H54 (cell line): ENCODE measurements around the gene TMEM47.

Source experiments
- DNase-seq: peaks from one replicate; pipeline ENCODE4 v3.0.0; 2011; ENCODE audit warnings: low spot score, mixed read lengths; ENCODE audit not compliant: insufficient read length
- FAIRE-seq: peaks from 3 replicates; lab custom pipeline; 2011; peaks lifted over from hg19 to GRCh38; lab: Jason Lieb, UNC
- POLR2A ChIP-seq: IDR thresholded peaks from 2 replicates; pipeline ENCODE4 v1.6.1; 2011; ENCODE audit warnings: low read depth, mild to moderate bottlenecking, low read length

Gene TMEM47

GRCh38 chrX:34656842-34657725, at the start of gene TMEM47:
TSS of gene TMEM47 (minus strand) at chrX:34657285. CDS start at chrX:34657029, 256 bp downstream.
- FAIRE-seq = no peak

GRCh38 chrX:34687095-34687494, 30.0 kb upstream of the TMEM47 start:
- FAIRE-seq = no peak
- DNase-seq = no peak
- no peak for TF ChIP-seq POLR2A

More at GRCh38 chrX:34656842-34657725, at the start of gene TMEM47:
- no peak for TF ChIP-seq POLR2A
- DNase-seq = peak; percentile 17

GRCh38 chrX:34659575-34659974, 2.5 kb upstream of the TMEM47 start:
- DNase-seq (no peak), FAIRE-seq (no peak)
- no peak for TF ChIP-seq POLR2A

- FAIRE-seq (no peak), DNase-seq (no peak)
These were observed 1.2 kb upstream of the TMEM47 start for GRCh38 chrX:34658326-34658725.

GRCh38 chrX:34657726-34658070, 613 bp upstream of the TMEM47 start:
- DNase-seq (no peak), FAIRE-seq (no peak)
- no peak for TF ChIP-seq POLR2A

More at GRCh38 chrX:34658326-34658725, 1.2 kb upstream of the TMEM47 start:
- TF ChIP-seq POLR2A = no peak

- DNase-seq (no peak), FAIRE-seq (no peak)
- no peak for TF ChIP-seq POLR2A
These were observed 631 bp downstream of the TMEM47 start for GRCh38 chrX:34656467-34656841.

- FAIRE-seq = no peak
- no peak for DNase-seq
- no peak for TF ChIP-seq POLR2A
These were observed 1.3 kb downstream of the TMEM47 start for GRCh38 chrX:34655501-34656455.

- FAIRE-seq (no peak), DNase-seq (no peak)
- no peak for TF ChIP-seq POLR2A
These were observed 2.2 kb downstream of the TMEM47 start for GRCh38 chrX:34654696-34655490.

GRCh38 chrX:34653811-34654210, 3.3 kb downstream of the TMEM47 start:
- DNase-seq (no peak), FAIRE-seq (no peak)
- no peak for TF ChIP-seq POLR2A

GRCh38 chrX:34642849-34643248, 14.2 kb downstream of the TMEM47 start:
- DNase-seq (no peak), FAIRE-seq (no peak)
- TF ChIP-seq POLR2A = no peak

GRCh38 chrX:34638116-34638515, 19.0 kb downstream of the TMEM47 start:
- DNase-seq = no peak
- FAIRE-seq = no peak
- TF ChIP-seq POLR2A = no peak

- FAIRE-seq (no peak), DNase-seq (no peak)
- TF ChIP-seq POLR2A = no peak
These were observed 22.7 kb downstream of the TMEM47 start for GRCh38 chrX:34634349-34634748.

- FAIRE-seq = no peak
- TF ChIP-seq POLR2A = no peak
These were observed 24.7 kb downstream of the TMEM47 start for GRCh38 chrX:34632384-34632783.

More at GRCh38 chrX:34632384-34632783, 24.7 kb downstream of the TMEM47 start:
- DNase-seq = no peak
